Daoy (cell line): Measurements from ENCODE around the gene CYP2R1. TPM values are rescaled to one million over a fixed set of nuclear protein-coding genes. Genes with fewer than 3 reads are reported as not detected.

Experiments used
- DNase-seq: peaks from one replicate; pipeline ENCODE4 v3.0.0-alpha.2; 2015; ENCODE audit warnings: low read depth
- total RNA-seq: library from RNA; depleted of rRNA; stranded (reverse); fragments of >200 nt; shearing (Covaris generic); gene quantifications from 2 replicates; pipeline ENCODE4 v1.2.3, GENCODE V29; 2014; rRNA removed

The CYP2R1 gene, protein sequence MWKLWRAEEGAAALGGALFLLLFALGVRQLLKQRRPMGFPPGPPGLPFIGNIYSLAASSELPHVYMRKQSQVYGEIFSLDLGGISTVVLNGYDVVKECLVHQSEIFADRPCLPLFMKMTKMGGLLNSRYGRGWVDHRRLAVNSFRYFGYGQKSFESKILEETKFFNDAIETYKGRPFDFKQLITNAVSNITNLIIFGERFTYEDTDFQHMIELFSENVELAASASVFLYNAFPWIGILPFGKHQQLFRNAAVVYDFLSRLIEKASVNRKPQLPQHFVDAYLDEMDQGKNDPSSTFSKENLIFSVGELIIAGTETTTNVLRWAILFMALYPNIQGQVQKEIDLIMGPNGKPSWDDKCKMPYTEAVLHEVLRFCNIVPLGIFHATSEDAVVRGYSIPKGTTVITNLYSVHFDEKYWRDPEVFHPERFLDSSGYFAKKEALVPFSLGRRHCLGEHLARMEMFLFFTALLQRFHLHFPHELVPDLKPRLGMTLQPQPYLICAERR
- total RNA-seq = 9.8 and 20.0 TPM in 2 replicates

- DNase-seq = peak; percentile 98
Observed at GRCh38 chr11:14892036-14892556, at the start of gene CYP2R1. Gene CYP2R1 (minus strand): TSS chr11:14892231. CDS start chr11:14892205, 26 bp downstream.

DNA sequence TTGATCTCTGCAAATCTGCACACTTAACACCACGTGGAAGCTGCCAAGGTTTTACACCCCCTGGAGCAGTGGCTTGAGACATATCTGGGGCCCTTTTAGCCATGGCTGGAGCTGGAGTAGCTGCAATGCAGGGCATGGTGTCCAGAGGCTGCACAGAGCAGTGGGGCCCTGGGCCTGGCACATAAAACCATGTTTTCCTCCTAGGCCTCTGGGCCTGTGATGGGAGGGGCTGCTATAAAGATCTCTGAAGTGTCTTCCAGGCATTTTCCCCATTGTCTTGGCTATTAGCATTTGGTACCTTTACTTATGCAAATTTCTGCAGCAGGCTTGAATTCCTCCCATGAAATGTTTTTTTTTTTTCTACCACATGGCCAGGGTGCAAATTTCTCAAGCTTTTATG, 46.9 kb upstream of the CYP2R1 start:
- DNase-seq = no peak

- DNase-seq = no peak
Observed at GRCh38 chr11:14934641-14935351, 42.8 kb upstream of the CYP2R1 start.

DNA sequence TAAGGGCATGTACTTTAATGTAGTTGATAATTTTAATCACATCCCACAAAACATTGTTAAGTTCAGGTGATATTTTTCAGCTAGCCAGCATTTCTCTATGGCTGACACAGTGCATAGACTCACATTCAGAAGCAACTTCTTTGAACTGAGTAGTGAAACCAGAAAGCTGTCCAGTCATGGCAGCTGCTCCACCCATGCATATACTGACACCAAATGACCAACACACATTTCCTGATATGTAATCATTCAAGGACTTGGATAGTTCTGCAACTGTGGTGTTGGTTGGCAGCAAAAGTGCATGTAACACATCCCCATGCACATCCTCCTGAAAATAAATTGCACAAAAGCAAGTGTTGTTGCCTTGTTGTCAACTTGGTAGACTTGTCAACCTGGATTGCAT, 40.4 kb upstream of the CYP2R1 start:
- DNase-seq = no peak

- DNase-seq = no peak
Observed at GRCh38 chr11:14930369-14930768, 38.3 kb upstream of the CYP2R1 start.

GRCh38 chr11:14927146-14927545, 35.1 kb upstream of the CYP2R1 start:
- DNase-seq = no peak

DNA sequence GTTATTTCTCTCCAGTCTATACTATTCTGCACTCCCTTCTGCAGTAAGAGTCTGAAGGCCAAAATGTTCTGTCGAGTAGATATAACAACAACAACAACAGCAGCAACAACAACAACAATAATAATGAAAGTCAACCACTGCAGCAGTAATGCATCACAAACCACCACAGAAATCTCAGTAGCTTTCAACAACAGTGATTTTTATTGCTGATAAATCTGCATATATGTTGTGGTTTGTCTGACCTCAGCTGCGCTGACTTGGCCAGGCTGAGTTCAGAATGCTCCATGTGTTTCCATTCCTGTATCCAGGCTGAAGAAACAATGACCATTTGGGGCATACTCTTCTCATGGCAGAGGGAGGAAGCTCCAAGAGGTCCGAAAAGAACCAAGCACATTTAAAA, 32.3 kb upstream of the CYP2R1 start:
- no peak for DNase-seq

DNA sequence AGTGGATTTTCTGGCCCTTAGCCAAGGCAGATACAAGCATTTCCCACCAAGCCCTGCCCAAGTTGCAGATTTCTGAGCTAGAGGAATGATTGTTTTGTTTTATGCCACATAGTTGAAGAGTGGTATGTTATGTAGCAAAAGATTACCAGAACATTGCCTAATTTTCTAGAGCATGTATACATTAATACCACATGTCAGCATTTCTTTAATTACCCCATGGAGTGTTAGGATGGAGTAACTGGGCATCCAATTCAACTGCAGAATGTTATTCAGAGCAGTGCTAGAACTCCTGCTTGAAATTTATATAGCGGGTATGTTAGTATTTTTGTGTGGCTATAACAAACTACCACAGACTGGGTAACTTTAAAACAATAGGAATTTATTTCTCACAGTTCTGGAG, 24.4 kb upstream of the CYP2R1 start:
- no peak for DNase-seq

- no peak for DNase-seq
Observed at GRCh38 chr11:14914536-14914935, 22.5 kb upstream of the CYP2R1 start.

GRCh38 chr11:14908214-14908880, 16.3 kb upstream of the CYP2R1 start:
- DNase-seq = peak; percentile 41

DNA sequence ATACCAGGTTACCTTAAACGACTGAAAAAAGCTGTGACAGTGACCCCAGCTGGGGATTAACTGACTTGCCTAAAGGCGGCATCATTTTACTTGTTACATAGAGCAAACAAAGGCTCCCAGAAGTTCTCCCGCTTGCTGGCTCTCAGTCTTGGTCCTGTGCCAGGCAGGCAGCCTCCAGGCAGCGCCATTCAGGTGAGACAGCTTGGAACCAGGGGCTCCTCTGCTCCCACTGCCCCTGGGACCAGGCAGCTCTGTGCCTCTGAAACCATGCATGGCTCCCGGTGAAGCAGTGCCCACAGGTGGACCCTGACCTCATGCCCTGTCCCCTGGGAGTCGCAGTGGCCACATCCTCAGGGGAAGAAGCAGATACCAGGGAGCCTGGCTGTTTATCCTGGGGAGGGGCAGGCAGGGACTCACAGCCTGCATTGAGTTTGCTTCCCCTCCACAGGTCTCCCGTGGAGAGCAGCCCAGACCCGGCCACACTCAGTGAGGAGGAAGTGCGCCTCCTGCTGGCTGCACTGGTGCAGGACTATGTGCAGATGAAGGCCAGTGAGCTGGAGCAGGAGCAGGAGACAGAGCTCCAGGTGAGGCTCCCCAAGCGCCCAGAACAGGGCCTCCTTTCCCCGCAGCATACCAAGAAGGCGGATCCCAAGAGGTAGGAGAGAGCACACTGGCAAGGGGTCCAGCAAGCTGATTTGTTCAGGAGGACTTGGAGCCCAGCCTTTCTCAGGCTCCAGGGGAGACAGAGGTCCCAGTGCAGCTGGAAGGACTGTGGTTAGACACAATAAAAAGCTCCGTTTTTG, 15.6 kb upstream of the CYP2R1 start:
- peak; percentile 59 for DNase-seq

DNA sequence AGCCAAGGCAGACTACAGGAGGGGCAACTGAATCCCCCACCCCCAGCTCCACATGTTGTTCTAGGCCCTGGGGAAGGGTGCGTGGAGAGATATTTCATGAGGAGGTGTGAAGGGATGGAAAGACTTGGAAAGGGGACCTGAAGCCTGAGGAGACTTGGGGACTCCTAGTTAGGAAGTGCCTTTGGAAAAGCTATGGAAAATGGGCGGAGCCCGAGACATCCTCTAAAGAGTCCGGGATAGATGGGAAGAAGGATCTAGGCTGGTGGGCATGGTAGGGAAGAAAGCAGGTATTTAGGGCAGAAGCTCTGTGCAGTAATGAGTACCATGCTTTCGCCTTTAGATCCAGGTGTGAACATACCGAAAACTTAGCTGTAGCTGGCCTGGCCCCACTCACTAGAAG, 15.0 kb upstream of the CYP2R1 start:
- DNase-seq = no peak

GRCh38 chr11:14906578-14906977, 14.5 kb upstream of the CYP2R1 start:
- DNase-seq = no peak

GRCh38 chr11:14905104-14906033, 13.3 kb upstream of the CYP2R1 start:
- peak; percentile 11 for DNase-seq

DNA sequence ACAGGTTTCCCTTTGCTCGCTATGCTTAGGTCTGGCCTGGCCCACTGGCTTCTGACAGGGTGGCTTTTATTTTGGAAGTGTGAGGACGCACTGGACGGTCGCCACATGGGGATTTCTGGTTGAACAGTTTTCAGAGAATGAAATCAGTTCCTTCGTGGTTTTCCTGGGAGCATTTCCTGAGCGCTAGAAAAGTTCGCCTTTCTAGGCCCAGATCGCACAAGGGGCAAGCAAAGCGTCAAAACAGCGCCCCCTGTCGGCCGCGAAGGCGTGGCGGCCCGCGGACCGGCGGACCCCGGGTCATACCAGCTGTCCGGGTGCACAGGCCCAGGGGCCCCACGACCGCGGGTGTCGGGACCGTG, 12.7 kb upstream of the CYP2R1 start:
- DNase-seq = peak; percentile 70

GRCh38 chr11:14902650-14903350, 10.8 kb upstream of the CYP2R1 start:
- peak; percentile 60 for DNase-seq

- DNase-seq = no peak
Observed at GRCh38 chr11:14898906-14899305, 6.9 kb upstream of the CYP2R1 start.

- peak; percentile 19 for DNase-seq
Observed at GRCh38 chr11:14898355-14898754, 6.3 kb upstream of the CYP2R1 start.
